Astrocyte (in vitro differentiated cells and primary cell): Measurements from ENCODE around the gene TMEM63B.

Experiments
- EZH2 ChIP-seq: IDR thresholded peaks from 2 replicates; pipeline ENCODE4 v1.6.1; 2012; ENCODE audit warnings: mild to moderate bottlenecking, low read length, inconsistent platforms; ENCODE audit not compliant: insufficient read depth
- TF ChIP-seq, protein P1 (sequence below): IDR thresholded peaks from 2 replicates; pipeline ENCODE4 v1.5.1; 2011; ENCODE audit warnings: low read depth, mild to moderate bottlenecking, inconsistent platforms, low read length, moderate library complexity; ENCODE audit not compliant: insufficient read depth

- TF ChIP-seq EZH2: no peak
- TF ChIP-seq, protein P1, sequence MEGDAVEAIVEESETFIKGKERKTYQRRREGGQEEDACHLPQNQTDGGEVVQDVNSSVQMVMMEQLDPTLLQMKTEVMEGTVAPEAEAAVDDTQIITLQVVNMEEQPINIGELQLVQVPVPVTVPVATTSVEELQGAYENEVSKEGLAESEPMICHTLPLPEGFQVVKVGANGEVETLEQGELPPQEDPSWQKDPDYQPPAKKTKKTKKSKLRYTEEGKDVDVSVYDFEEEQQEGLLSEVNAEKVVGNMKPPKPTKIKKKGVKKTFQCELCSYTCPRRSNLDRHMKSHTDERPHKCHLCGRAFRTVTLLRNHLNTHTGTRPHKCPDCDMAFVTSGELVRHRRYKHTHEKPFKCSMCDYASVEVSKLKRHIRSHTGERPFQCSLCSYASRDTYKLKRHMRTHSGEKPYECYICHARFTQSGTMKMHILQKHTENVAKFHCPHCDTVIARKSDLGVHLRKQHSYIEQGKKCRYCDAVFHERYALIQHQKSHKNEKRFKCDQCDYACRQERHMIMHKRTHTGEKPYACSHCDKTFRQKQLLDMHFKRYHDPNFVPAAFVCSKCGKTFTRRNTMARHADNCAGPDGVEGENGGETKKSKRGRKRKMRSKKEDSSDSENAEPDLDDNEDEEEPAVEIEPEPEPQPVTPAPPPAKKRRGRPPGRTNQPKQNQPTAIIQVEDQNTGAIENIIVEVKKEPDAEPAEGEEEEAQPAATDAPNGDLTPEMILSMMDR: no peak
Observed at GRCh38 chr6:44110005-44110676, 17.2 kb upstream of the TMEM63B start.
